ENCODE measurements around the gene CREB3L2.
"Not testable (repeated sequence)": the region's sequence is repeated elsewhere in the genome, so short reads cannot be mapped to it uniquely, and the experiment has no call there.

The CREB3L2 gene

GRCh38 chr7:137933270-137934017 lies 68.4 kb downstream of the CREB3L2 start:
- no peak for DNase-seq (ENCODE audit: low read depth in 3 of 3)

GRCh38 chr7:137932881-137933269 lies 69.0 kb downstream of the CREB3L2 start:
- DNase-seq (ENCODE audit: low read depth in 3 of 3), result no peak

- DNase-seq (ENCODE audit: low read depth in 3 of 3), result no peak
Observed at GRCh38 chr7:137931823-137932222, 70.1 kb downstream of the CREB3L2 start.

GRCh38 chr7:137930581-137930980 lies 71.3 kb downstream of the CREB3L2 start:
- no peak for DNase-seq (ENCODE audit: low read depth in 3 of 3)

GRCh38 chr7:137928626-137929025 lies 73.3 kb downstream of the CREB3L2 start:
- no peak for DNase-seq (ENCODE audit: low read depth in 3 of 3)

GRCh38 chr7:137927386-137927785 lies 74.5 kb downstream of the CREB3L2 start:
- no peak for DNase-seq (ENCODE audit: low read depth in 3 of 3)

GRCh38 chr7:137926206-137926605 lies 75.7 kb downstream of the CREB3L2 start:
- not testable (repeated sequence) for DNase-seq (ENCODE audit: low read depth in 3 of 3)

GRCh38 chr7:137925754-137926153 lies 76.1 kb downstream of the CREB3L2 start:
- no peak for DNase-seq (ENCODE audit: low read depth in 3 of 3)

GRCh38 chr7:137925091-137925490 lies 76.8 kb downstream of the CREB3L2 start:
- DNase-seq (ENCODE audit: low read depth in 3 of 3), result no peak

- no peak for DNase-seq (ENCODE audit: low read depth in 3 of 3)
Observed at GRCh38 chr7:137923380-137923779, 78.5 kb downstream of the CREB3L2 start.

GRCh38 chr7:137920637-137921399 lies 81.1 kb downstream of the CREB3L2 start:
- DNase-seq (ENCODE audit: low read depth in 3 of 3), result no peak

GRCh38 chr7:137919987-137920386 lies 81.9 kb downstream of the CREB3L2 start:
- no peak for DNase-seq (ENCODE audit: low read depth in 3 of 3)

- DNase-seq (ENCODE audit: low read depth in 3 of 3), result no peak
Observed at GRCh38 chr7:137916980-137917645, 84.8 kb downstream of the CREB3L2 start.

GRCh38 chr7:137916564-137916963 lies 85.3 kb downstream of the CREB3L2 start:
- no peak for DNase-seq (ENCODE audit: low read depth in 3 of 3)

GRCh38 chr7:137915266-137915665 lies 86.6 kb downstream of the CREB3L2 start:
- no peak for DNase-seq (ENCODE audit: low read depth in 3 of 3)

- no peak for DNase-seq (ENCODE audit: low read depth in 3 of 3)
Observed at GRCh38 chr7:137913985-137914384, 87.9 kb downstream of the CREB3L2 start.

- DNase-seq (ENCODE audit: low read depth in 3 of 3), result no peak
Observed at GRCh38 chr7:137909042-137909441, 92.8 kb downstream of the CREB3L2 start.

GRCh38 chr7:137908106-137908505 lies 93.8 kb downstream of the CREB3L2 start:
- DNase-seq (ENCODE audit: low read depth in 3 of 3), result no peak

GRCh38 chr7:137906636-137907035 lies 95.2 kb downstream of the CREB3L2 start:
- DNase-seq (ENCODE audit: low read depth in 3 of 3), result not testable (repeated sequence)

- no peak for DNase-seq (ENCODE audit: low read depth in 3 of 3)
Observed at GRCh38 chr7:137904833-137905232, 97.1 kb downstream of the CREB3L2 start.

- peak in 2 of 3 donors; percentile 29 to 48 for DNase-seq (ENCODE audit: low read depth in 3 of 3)
Observed at GRCh38 chr7:137903382-137904169, 98.3 kb downstream of the CREB3L2 start.

- no peak for DNase-seq (ENCODE audit: low read depth in 3 of 3)
Observed at GRCh38 chr7:137900137-137900536, 101.7 kb downstream of the CREB3L2 start.
